HepG2 (cell line): ENCODE data around the gene UTP4. TPM values are rescaled to one million over a fixed set of nuclear protein-coding genes. Genes with fewer than 3 reads are reported as not detected.

Experiments used
- ATAD3A ChIP-seq: sonication (generic); formaldehyde crosslinking; IDR thresholded peaks from 2 replicates; pipeline ENCODE4 v1.4.0; 2020; ENCODE audit warnings: missing genetic modification reagents
- CAMTA2 ChIP-seq: sonication (generic); formaldehyde crosslinking; IDR thresholded peaks from 2 replicates; pipeline ENCODE4 v1.4.0; 2020; ENCODE audit warnings: mild to moderate bottlenecking, missing genetic modification reagents, borderline replicate concordance
- FOSL2 ChIP-seq: sonication (generic); formaldehyde crosslinking; IDR thresholded peaks from 2 replicates; pipeline ENCODE4 v1.4.0; 2020; ENCODE audit warnings: missing genetic modification reagents
- GATAD2A ChIP-seq: IDR thresholded peaks from 2 replicates; pipeline ENCODE4 v1.6.1; 2016
- HDAC6 ChIP-seq: fragments of 200-600 bp; sonication (generic); IDR thresholded peaks from 2 replicates; pipeline ENCODE4 v1.7.0; 2017; ENCODE audit warnings: mild to moderate bottlenecking, antibody characterized with exemption, low read length, low read depth
- IKZF4 ChIP-seq: sonication (generic); formaldehyde crosslinking; IDR thresholded peaks from 2 replicates; pipeline ENCODE4 v1.5.1; 2020; ENCODE audit warnings: borderline replicate concordance, mild to moderate bottlenecking, low read depth, missing genetic modification reagents; ENCODE audit errors: not compliant biosample characterization
- IRF2 ChIP-seq: IDR thresholded peaks from 2 replicates; pipeline ENCODE4 v1.6.1; 2018; ENCODE audit warnings: missing genetic modification reagents, missing compliant biosample characterization
- JDP2 ChIP-seq: sonication (generic); formaldehyde crosslinking; IDR thresholded peaks from 2 replicates; pipeline ENCODE4 v1.8.1; 2022; ENCODE audit warnings: missing genetic modification reagents, borderline replicate concordance
- JUN ChIP-seq: sonication (generic); formaldehyde crosslinking; IDR thresholded peaks from 2 replicates; pipeline ENCODE4 v1.4.0; 2020; ENCODE audit warnings: mild to moderate bottlenecking, missing genetic modification reagents
- KDM4B ChIP-seq: sonication (generic); formaldehyde crosslinking; IDR thresholded peaks from 2 replicates; pipeline ENCODE4 v1.4.0; 2020; ENCODE audit warnings: missing genetic modification reagents
- MAFK ChIP-seq, 2 experiments: IDR thresholded peaks in 1 of 2; conservative IDR thresholded peaks in 1 of 2; 2 replicates each; pipeline ENCODE4 v1.6.1; 2011; ENCODE audit warnings: improper control_type of control experiment in 2 of 2, low read length in 2 of 2
- MEIS2 ChIP-seq: sonication (generic); formaldehyde crosslinking; IDR thresholded peaks from 2 replicates; pipeline ENCODE4 v1.9.0; 2021; ENCODE audit warnings: mild to moderate bottlenecking, missing genetic modification reagents
- PHF20 ChIP-seq: sonication (generic); formaldehyde crosslinking; IDR thresholded peaks from 2 replicates; pipeline ENCODE4 v1.5.0; 2020; ENCODE audit warnings: mild to moderate bottlenecking, missing genetic modification reagents
- POLR2G ChIP-seq: fragments of 200-400 bp; formaldehyde crosslinking; IDR thresholded peaks from 2 replicates; pipeline ENCODE4 v1.6.1; 2018; ENCODE audit warnings: mild to moderate bottlenecking, low read depth, low read length, moderate library complexity
- REL ChIP-seq: sonication (generic); formaldehyde crosslinking; conservative IDR thresholded peaks from 2 replicates; pipeline ENCODE4 v1.8.0; 2022; ENCODE audit warnings: mild to moderate bottlenecking, missing genetic modification reagents, moderate library complexity
- REPIN1 ChIP-seq: sonication (generic); formaldehyde crosslinking; IDR thresholded peaks from 2 replicates; pipeline ENCODE4 v1.8.0; 2022; ENCODE audit warnings: missing genetic modification reagents, low read depth, mild to moderate bottlenecking, borderline replicate concordance
- SOX6 ChIP-seq, 2 experiments: fragments of 450-650 bp in 1 of 2; sonication (generic) in 1 of 2; formaldehyde crosslinking in 1 of 2; IDR thresholded peaks; 2 replicates each; pipeline versions ENCODE4 v1.4.0 to v1.6.1; 2017 to 2020; ENCODE audit warnings: antibody characterized with exemption in 1 of 2, mild to moderate bottlenecking in 1 of 2, missing genetic modification reagents in 1 of 2
- SP5 ChIP-seq: IDR thresholded peaks from 2 replicates; pipeline ENCODE4 v1.6.1; 2016; ENCODE audit warnings: low read depth, borderline replicate concordance
- SRSF9 ChIP-seq: fragments of 200-400 bp; formaldehyde crosslinking; IDR thresholded peaks from 2 replicates; pipeline ENCODE4 v1.6.1; 2018; ENCODE audit warnings: borderline replicate concordance, mild to moderate bottlenecking, low read depth, low read length; ENCODE audit not compliant: insufficient read depth, poor library complexity, severe bottlenecking
- THAP8 ChIP-seq: sonication (generic); formaldehyde crosslinking; IDR thresholded peaks from 2 replicates; pipeline ENCODE4 v1.5.1; 2020; ENCODE audit warnings: missing genetic modification reagents, mild to moderate bottlenecking, borderline replicate concordance
- ZFY ChIP-seq: sonication (generic); formaldehyde crosslinking; IDR thresholded peaks from 2 replicates; pipeline ENCODE4 v1.4.0; 2020; ENCODE audit warnings: missing genetic modification reagents
- ZMYM3 ChIP-seq: sonication (generic); formaldehyde crosslinking; IDR thresholded peaks from 2 replicates; pipeline ENCODE4 v1.5.1; 2020; ENCODE audit warnings: mild to moderate bottlenecking, missing genetic modification reagents
- ZNF225 ChIP-seq: sonication (generic); formaldehyde crosslinking; IDR thresholded peaks from 2 replicates; pipeline ENCODE4 v1.4.0; 2020; ENCODE audit warnings: mild to moderate bottlenecking, missing genetic modification reagents
- ZNF253 ChIP-seq: sonication (generic); formaldehyde crosslinking; IDR thresholded peaks from 2 replicates; pipeline ENCODE4 v1.8.0; 2022; ENCODE audit warnings: mild to moderate bottlenecking, missing genetic modification reagents, borderline replicate concordance
- ZNF317 ChIP-seq: sonication (generic); formaldehyde crosslinking; IDR thresholded peaks from 2 replicates; pipeline ENCODE4 v1.5.0; 2020; ENCODE audit warnings: mild to moderate bottlenecking, missing genetic modification reagents
- ZNF460 ChIP-seq: sonication (generic); formaldehyde crosslinking; IDR thresholded peaks from 2 replicates; pipeline ENCODE4 v1.5.1; 2020; ENCODE audit warnings: missing genetic modification reagents, mild to moderate bottlenecking, borderline replicate concordance
- ZNF749 ChIP-seq: sonication (generic); formaldehyde crosslinking; IDR thresholded peaks from 2 replicates; pipeline ENCODE4 v1.8.0; 2022; ENCODE audit warnings: mild to moderate bottlenecking, missing genetic modification reagents, moderate library complexity, borderline replicate concordance
- polyA plus RNA-seq, 8 experiments: library from polyadenylated mRNA; depleted of rRNA in 3 of 8; stranded (reverse) in 7 of 8; unstranded in 1 of 8; fragments of >200 nt; fragmentation: Illumina TruSeq in 4 of 8; extraction: Trizol in 4 of 8; gene quantifications; 2 replicates each; pipeline versions ENCODE4 v1.2.1 to v1.2.3, GENCODE V29; 2011 to 2016; ENCODE audit warnings: low read depth in 4 of 8, missing spikeins in 1 of 8, mixed read lengths in 1 of 8; ENCODE audit not compliant: insufficient read depth in 1 of 8
- total RNA-seq, 5 experiments: library from RNA; depleted of rRNA; stranded (reverse); fragments of >200 nt; fragmentation: Illumina TruSeq; extraction: Trizol; gene quantifications; 2 replicates each; pipeline ENCODE4 v1.2.3, GENCODE V29; 2016; ENCODE audit warnings: low read depth in 1 of 5
- TF ChIP-seq, protein P1 (sequence below): sonication (generic); formaldehyde crosslinking; IDR thresholded peaks from 2 replicates; pipeline ENCODE4 v1.4.0; 2020; ENCODE audit warnings: missing genetic modification reagents, mild to moderate bottlenecking, borderline replicate concordance

UTP4 gene
- total and polyA plus RNA-seq, 2 of the 13 experiments (the other 11 are each of a cell fraction or from before 2014, with no cell fraction given) = 30.0 to 85.8 TPM

DNA sequence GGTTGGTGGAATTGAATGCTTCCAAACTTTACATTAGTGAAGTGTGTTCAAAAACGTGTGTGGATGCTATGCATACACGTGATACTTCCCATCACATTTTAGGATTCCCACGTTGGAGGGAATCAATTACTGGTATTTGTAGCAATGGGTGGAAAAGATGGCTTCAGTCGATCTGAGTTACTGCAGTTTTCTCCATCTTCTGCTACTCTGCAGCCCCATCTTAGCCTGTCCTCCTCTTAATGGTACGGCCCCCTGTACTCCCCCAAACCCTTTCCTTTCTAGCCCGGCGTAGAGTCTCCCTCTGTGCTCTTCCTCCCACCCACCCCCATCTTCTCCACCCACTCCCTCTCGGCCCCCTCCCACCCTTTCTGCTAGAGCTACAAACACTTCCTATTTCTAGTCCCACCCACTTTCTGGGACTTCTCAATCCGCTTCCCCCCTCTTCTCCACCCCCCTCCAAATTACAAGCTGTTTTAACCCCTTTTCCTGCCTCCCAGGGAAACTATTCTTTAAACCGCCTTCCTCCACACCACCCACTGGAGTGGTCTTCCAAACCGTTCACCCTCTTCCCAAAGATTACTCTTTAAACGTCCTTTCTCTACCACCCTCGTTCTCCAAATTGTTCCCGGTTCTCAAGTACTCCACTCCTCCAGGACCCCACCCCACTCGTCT, 1.1 kb upstream of the UTP4 start (continued):
- no peak for TF ChIP-seq SRSF9
- TF ChIP-seq, protein P1, sequence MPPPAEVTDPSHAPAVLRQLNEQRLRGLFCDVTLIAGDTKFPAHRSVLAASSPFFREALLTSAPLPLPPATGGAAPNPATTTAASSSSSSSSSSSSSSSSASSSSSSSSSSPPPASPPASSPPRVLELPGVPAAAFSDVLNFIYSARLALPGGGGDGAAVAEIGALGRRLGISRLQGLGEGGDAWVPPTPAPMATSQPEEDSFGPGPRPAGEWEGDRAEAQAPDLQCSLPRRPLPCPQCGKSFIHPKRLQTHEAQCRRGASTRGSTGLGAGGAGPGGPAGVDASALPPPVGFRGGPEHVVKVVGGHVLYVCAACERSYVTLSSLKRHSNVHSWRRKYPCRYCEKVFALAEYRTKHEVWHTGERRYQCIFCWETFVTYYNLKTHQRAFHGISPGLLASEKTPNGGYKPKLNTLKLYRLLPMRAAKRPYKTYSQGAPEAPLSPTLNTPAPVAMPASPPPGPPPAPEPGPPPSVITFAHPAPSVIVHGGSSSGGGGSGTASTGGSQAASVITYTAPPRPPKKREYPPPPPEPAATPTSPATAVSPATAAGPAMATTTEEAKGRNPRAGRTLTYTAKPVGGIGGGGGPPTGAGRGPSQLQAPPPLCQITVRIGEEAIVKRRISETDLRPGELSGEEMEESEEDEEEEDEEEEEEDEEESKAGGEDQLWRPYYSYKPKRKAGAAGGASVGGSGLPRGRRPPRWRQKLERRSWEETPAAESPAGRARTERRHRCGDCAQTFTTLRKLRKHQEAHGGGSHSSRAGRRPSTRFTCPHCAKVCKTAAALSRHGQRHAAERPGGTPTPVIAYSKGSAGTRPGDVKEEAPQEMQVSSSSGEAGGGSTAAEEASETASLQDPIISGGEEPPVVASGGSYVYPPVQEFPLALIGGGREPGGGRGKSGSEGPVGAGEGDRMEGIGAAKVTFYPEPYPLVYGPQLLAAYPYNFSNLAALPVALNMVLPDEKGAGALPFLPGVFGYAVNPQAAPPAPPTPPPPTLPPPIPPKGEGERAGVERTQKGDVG (CRISPR knock-in tag) = no peak
- no peak for TF ChIP-seq ZFY (CRISPR knock-in tag)
- no peak for TF ChIP-seq ZNF317 (CRISPR knock-in tag)
- no peak for TF ChIP-seq ZNF253 (CRISPR knock-in tag)
- no peak for TF ChIP-seq ZNF749 (CRISPR knock-in tag)
- no peak for TF ChIP-seq MAFK (conservative IDR thresholded peaks at IDR 0.05 in 1 of 2, IDR thresholded peaks at IDR 0.05 in 1 of 2; ENCODE audit: low read length in 2 of 2)
- TF ChIP-seq MEIS2 = no peak
- TF ChIP-seq KDM4B (CRISPR knock-in tag) = no peak
- TF ChIP-seq ZMYM3 = no peak
- TF ChIP-seq JUN (CRISPR knock-in tag) = no peak
- no peak for TF ChIP-seq REL
- TF ChIP-seq IKZF4 (CRISPR knock-in tag) = no peak
- TF ChIP-seq HDAC6 = no peak
- no peak for TF ChIP-seq PHF20 (CRISPR knock-in tag)
- TF ChIP-seq JDP2 (CRISPR knock-in tag) = no peak
- no peak for TF ChIP-seq IRF2 (CRISPR knock-in tag)
- TF ChIP-seq REPIN1 = no peak
- TF ChIP-seq POLR2G = no peak
- TF ChIP-seq THAP8 (CRISPR knock-in tag) = no peak
- TF ChIP-seq SOX6 (IDR thresholded peaks at IDR 0.05) = no peak
- TF ChIP-seq SOX6 (CRISPR knock-in tag; IDR thresholded peaks at IDR 0.05) = no peak
- TF ChIP-seq ZNF460 (CRISPR knock-in tag) = no peak
- no peak for TF ChIP-seq SP5
- no peak for TF ChIP-seq ATAD3A
- 0 out of 2 replicates have a peak, but pooled peaks have one; percentile 4 for TF ChIP-seq GATAD2A (CRISPR knock-in tag)
- TF ChIP-seq CAMTA2 = 0 out of 2 replicates have a peak, but pooled peaks have one; percentile 18
- no peak for TF ChIP-seq ZNF225 (CRISPR knock-in tag)
- no peak for TF ChIP-seq FOSL2 (CRISPR knock-in tag)
